ENCODE results near the gene HINT2.

GRCh38 chr9:35771534-35771933, 43.3 kb downstream of the HINT2 start:
- no peak for TF ChIP-seq ELF4 (IDR thresholded peaks at IDR 0.05)
- no peak for TF ChIP-seq TARDBP (IDR thresholded peaks at IDR 0.05)
- no peak for TF ChIP-seq HDGF (IDR thresholded peaks at IDR 0.05; ENCODE audit: borderline replicate concordance)
- TF ChIP-seq BHLHE40 (IDR thresholded peaks at IDR 0.05; ENCODE audit: borderline replicate concordance): no peak
- no peak for TF ChIP-seq NFRKB (IDR thresholded peaks at IDR 0.05)
- TF ChIP-seq ZNF384 (IDR thresholded peaks at IDR 0.05): no peak
- no peak for TF ChIP-seq PKNOX1 (IDR thresholded peaks at IDR 0.05)
- no peak for TF ChIP-seq SP1 (IDR thresholded peaks at IDR 0.05)
- TF ChIP-seq CTBP1 (IDR thresholded peaks at IDR 0.05; ENCODE audit: borderline replicate concordance): no peak
- no peak for TF ChIP-seq ARNT (IDR thresholded peaks at IDR 0.05)
- no peak for TF ChIP-seq FOXM1 (IDR thresholded peaks at IDR 0.05; ENCODE audit: borderline replicate concordance)
- TF ChIP-seq FOXK2 (IDR thresholded peaks at IDR 0.05): no peak
- TF ChIP-seq LEF1 (IDR thresholded peaks at IDR 0.05; ENCODE audit: borderline replicate concordance): no peak
